SK-N-SH treated with all-trans-retinoic acid at 6 μM for 48 hours (cell line): ENCODE data around the gene DENND1C.

Experiments
- ATAC-seq: fragments of 200-7000 bp; cut with Tn5 transposase; 3 replicates; pipeline ENCODE4 v1.9.1; 2020; ENCODE audit warnings: mild to moderate bottlenecking, moderate library complexity
- ARNTL ChIP-seq: fragments of 450-650 bp; formaldehyde crosslinking; IDR thresholded peaks from 2 replicates; pipeline ENCODE4 v1.5.0; 2020; ENCODE audit warnings: low read depth, mild to moderate bottlenecking, moderate library complexity, borderline replicate concordance
- BACH2 ChIP-seq: fragments of 250-450 bp; sonication (Bioruptor Pico); IDR thresholded peaks from 2 replicates; pipeline ENCODE4 v1.9.0; 2021; ENCODE audit warnings: mild to moderate bottlenecking, borderline replicate concordance
- CSDC2 ChIP-seq: fragments of 250-450 bp; sonication (Bioruptor Pico); IDR thresholded peaks from 2 replicates; pipeline ENCODE4 v1.5.0; 2020; ENCODE audit warnings: mild to moderate bottlenecking, moderate library complexity
- GLIS3 ChIP-seq: fragments of 250-450 bp; sonication (Bioruptor Pico); IDR thresholded peaks from 2 replicates; pipeline ENCODE4 v1.5.0; 2020; ENCODE audit warnings: mild to moderate bottlenecking, moderate library complexity
- ISL1 ChIP-seq: fragments of 250-450 bp; sonication (Bioruptor Pico); IDR thresholded peaks from 2 replicates; pipeline ENCODE4 v2.1.2; 2022; ENCODE audit warnings: mild to moderate bottlenecking, moderate library complexity
- OSR1 ChIP-seq: fragments of 250-450 bp; sonication (Bioruptor Pico); IDR thresholded peaks from 2 replicates; pipeline ENCODE4 v1.8.0; 2022; ENCODE audit warnings: moderate library complexity, mild to moderate bottlenecking, inconsistent platforms
- PPARA ChIP-seq: fragments of 250-450 bp; sonication (Bioruptor Pico); IDR thresholded peaks from 2 replicates; pipeline ENCODE4 v1.5.0; 2020; ENCODE audit warnings: mild to moderate bottlenecking, borderline replicate concordance
- RARB ChIP-seq: fragments of 250-450 bp; sonication (Bioruptor Pico); IDR thresholded peaks from 2 replicates; pipeline ENCODE4 v1.8.0; 2021; ENCODE audit warnings: mild to moderate bottlenecking, moderate library complexity
- SNAI2 ChIP-seq: fragments of 250-450 bp; sonication (Bioruptor Pico); IDR thresholded peaks from 2 replicates; pipeline ENCODE4 v1.5.0; 2020; ENCODE audit warnings: mild to moderate bottlenecking, moderate library complexity
- TCF4 ChIP-seq: fragments of 250-450 bp; sonication (Bioruptor Pico); IDR thresholded peaks from 2 replicates; pipeline ENCODE4 v1.8.0; 2021; ENCODE audit warnings: mild to moderate bottlenecking, moderate library complexity, borderline replicate concordance
- ZC3H10 ChIP-seq: fragments of 250-450 bp; sonication (Bioruptor Pico); IDR thresholded peaks from 2 replicates; pipeline ENCODE4 v1.5.1; 2021; ENCODE audit warnings: mild to moderate bottlenecking, moderate library complexity
- ZFP3 ChIP-seq: fragments of 250-450 bp; sonication (Bioruptor Pico); IDR thresholded peaks from 2 replicates; pipeline ENCODE4 v1.5.0; 2020; ENCODE audit warnings: mild to moderate bottlenecking, moderate library complexity
- ZFP30 ChIP-seq: fragments of 450-650 bp; formaldehyde crosslinking; IDR thresholded peaks from 2 replicates; pipeline ENCODE4 v1.5.0; 2022; ENCODE audit warnings: mild to moderate bottlenecking, moderate library complexity
- ZNF565 ChIP-seq: fragments of 450-650 bp; formaldehyde crosslinking; conservative IDR thresholded peaks from 2 replicates; pipeline ENCODE4 v1.5.0; 2020; ENCODE audit warnings: low read depth, mild to moderate bottlenecking, moderate library complexity
- ZNF8 ChIP-seq: fragments of 450-650 bp; formaldehyde crosslinking; IDR thresholded peaks from 2 replicates; pipeline ENCODE4 v1.5.0; 2020; ENCODE audit warnings: mild to moderate bottlenecking, moderate library complexity
- TF ChIP-seq, protein P1 (sequence below): fragments of 250-450 bp; sonication (Bioruptor Pico); IDR thresholded peaks from 2 replicates; pipeline ENCODE4 v1.5.1; 2021; ENCODE audit warnings: mild to moderate bottlenecking, moderate library complexity
- TF ChIP-seq, protein P2 (sequence below): fragments of 250-450 bp; sonication (Bioruptor Pico); IDR thresholded peaks from 2 replicates; pipeline ENCODE4 v1.8.0; 2021; ENCODE audit warnings: low read depth, mild to moderate bottlenecking, moderate library complexity, borderline replicate concordance
- TF ChIP-seq, protein P3 (sequence below): fragments of 250-450 bp; sonication (Bioruptor Pico); IDR thresholded peaks from 2 replicates; pipeline ENCODE4 v1.5.1; 2020; ENCODE audit warnings: low read depth, mild to moderate bottlenecking, moderate library complexity
- TF ChIP-seq, protein P4 (sequence below): fragments of 250-450 bp; sonication (Bioruptor Pico); IDR thresholded peaks from 2 replicates; pipeline ENCODE4 v1.8.0; 2020; ENCODE audit warnings: mild to moderate bottlenecking, moderate library complexity, borderline replicate concordance
- TF ChIP-seq, protein P5 (sequence below): fragments of 250-450 bp; sonication (Bioruptor Pico); IDR thresholded peaks from 2 replicates; pipeline ENCODE4 v1.5.0; 2020; ENCODE audit warnings: mild to moderate bottlenecking, moderate library complexity

DENND1C gene

DNA sequence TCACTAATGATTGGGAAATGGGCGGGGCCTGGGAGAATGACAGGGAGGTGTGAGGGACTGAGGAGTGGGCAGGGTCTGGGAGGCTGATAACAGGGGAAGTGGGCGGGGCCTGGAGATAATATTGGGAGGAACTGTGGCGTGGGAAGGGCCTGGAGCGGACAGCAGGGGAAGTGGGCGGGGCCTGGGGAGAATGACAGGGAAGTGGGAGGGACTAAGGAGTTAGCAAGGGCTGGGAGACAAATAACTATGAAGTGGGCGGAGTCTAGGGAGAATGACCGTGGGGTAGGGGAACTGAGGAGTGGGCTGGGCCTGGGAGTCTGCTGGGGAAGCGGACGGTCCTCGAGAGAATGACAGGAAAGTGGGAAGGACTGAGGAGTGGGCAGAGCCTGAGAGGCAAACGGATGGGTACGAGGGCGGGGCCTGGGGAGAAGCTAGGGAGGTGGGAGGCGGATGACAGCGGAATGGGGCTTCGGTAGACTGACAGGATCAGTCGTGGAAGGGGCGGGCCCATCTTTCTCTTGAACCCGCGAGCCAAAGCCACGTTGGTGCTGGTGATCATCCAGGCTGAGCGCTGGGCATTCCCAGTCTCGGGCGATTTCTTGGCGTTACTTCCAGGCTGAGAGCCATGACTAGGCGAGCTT lies 34.6 kb upstream of the DENND1C start:
- peak; percentile 84 for ATAC-seq
- TF ChIP-seq ZNF8 (CRISPR knock-in tag) (no peak), OSR1 (no peak), TCF4 (CRISPR knock-in tag) (no peak), ZFP3 (no peak)
- TF ChIP-seq, protein P1, sequence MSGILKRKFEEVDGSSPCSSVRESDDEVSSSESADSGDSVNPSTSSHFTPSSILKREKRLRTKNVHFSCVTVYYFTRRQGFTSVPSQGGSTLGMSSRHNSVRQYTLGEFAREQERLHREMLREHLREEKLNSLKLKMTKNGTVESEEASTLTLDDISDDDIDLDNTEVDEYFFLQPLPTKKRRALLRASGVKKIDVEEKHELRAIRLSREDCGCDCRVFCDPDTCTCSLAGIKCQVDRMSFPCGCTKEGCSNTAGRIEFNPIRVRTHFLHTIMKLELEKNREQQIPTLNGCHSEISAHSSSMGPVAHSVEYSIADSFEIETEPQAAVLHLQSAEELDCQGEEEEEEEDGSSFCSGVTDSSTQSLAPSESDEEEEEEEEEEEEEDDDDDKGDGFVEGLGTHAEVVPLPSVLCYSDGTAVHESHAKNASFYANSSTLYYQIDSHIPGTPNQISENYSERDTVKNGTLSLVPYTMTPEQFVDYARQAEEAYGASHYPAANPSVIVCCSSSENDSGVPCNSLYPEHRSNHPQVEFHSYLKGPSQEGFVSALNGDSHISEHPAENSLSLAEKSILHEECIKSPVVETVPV: no peak
- TF ChIP-seq, protein P2, sequence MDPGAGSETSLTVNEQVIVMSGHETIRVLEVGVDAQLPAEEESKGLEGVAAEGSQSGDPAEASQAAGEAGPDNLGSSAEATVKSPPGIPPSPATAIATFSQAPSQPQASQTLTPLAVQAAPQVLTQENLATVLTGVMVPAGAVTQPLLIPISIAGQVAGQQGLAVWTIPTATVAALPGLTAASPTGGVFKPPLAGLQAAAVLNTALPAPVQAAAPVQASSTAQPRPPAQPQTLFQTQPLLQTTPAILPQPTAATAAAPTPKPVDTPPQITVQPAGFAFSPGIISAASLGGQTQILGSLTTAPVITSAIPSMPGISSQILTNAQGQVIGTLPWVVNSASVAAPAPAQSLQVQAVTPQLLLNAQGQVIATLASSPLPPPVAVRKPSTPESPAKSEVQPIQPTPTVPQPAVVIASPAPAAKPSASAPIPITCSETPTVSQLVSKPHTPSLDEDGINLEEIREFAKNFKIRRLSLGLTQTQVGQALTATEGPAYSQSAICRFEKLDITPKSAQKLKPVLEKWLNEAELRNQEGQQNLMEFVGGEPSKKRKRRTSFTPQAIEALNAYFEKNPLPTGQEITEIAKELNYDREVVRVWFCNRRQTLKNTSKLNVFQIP (CRISPR knock-in tag): no peak

DNA sequence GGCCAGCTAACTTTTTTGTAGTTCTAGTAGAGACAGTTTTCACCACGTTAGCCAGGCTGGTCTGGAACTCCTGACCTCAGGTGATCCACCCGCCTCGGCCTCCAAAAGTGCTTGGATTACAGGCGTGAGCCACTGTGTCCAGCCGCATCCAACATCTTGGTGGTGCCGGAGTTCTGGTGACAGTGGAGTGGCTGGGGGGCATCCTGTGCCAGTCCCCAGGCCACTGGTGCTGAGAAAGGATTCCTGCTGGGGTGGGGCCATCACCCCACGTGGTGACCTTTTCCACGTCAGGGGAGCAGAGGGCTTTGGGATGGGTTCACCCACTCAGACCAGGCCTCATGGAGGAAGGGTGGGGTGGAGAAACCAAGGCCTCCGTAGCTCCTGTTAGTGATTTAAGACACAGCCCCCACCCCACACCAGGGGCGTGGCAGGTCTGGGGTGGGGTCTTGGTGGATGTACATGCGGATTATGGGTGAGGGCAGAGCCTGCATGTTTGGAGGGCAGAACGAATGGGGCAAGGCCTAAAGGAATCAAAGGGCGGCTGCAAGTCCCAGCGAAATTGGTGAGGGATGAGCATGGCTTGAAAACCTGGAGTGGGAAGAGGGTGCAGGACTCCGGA lies 33.4 kb upstream of the DENND1C start:
- TF ChIP-seq ZFP3: no peak
- TF ChIP-seq RARB (CRISPR knock-in tag): no peak
- ATAC-seq: no peak

DNA sequence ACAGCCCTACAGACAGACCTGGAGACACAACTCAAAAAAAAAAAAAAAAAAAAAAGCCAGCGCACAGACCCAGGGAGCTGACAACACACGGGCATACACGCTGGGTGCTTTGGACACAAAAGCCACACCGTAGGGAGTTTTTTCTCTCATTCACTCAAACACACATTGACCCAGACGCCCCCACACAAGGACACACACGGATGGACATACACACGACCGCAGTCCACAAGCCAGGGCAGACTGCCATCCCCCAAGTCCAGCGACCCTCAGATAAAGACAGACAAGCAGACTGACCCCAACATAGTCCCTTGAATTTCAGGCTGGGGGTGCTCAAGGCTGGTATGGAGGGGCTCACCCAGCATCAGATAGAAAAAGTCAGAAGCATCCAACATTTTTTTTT lies 32.5 kb upstream of the DENND1C start:
- TF ChIP-seq, protein P3, sequence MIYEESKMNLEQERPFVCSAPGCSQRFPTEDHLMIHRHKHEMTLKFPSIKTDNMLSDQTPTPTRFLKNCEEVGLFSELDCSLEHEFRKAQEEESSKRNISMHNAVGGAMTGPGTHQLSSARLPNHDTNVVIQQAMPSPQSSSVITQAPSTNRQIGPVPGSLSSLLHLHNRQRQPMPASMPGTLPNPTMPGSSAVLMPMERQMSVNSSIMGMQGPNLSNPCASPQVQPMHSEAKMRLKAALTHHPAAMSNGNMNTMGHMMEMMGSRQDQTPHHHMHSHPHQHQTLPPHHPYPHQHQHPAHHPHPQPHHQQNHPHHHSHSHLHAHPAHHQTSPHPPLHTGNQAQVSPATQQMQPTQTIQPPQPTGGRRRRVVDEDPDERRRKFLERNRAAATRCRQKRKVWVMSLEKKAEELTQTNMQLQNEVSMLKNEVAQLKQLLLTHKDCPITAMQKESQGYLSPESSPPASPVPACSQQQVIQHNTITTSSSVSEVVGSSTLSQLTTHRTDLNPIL: no peak
- TF ChIP-seq GLIS3 (no peak), PPARA (no peak), BACH2 (CRISPR knock-in tag) (no peak), CSDC2 (CRISPR knock-in tag) (no peak), ISL1 (CRISPR knock-in tag) (no peak), ZFP30 (CRISPR knock-in tag) (no peak), ZFP3 (no peak), ARNTL (CRISPR knock-in tag) (no peak), SNAI2 (CRISPR knock-in tag) (no peak), ZNF8 (CRISPR knock-in tag) (no peak), ZC3H10 (CRISPR knock-in tag) (no peak)
- TF ChIP-seq, protein P4, sequence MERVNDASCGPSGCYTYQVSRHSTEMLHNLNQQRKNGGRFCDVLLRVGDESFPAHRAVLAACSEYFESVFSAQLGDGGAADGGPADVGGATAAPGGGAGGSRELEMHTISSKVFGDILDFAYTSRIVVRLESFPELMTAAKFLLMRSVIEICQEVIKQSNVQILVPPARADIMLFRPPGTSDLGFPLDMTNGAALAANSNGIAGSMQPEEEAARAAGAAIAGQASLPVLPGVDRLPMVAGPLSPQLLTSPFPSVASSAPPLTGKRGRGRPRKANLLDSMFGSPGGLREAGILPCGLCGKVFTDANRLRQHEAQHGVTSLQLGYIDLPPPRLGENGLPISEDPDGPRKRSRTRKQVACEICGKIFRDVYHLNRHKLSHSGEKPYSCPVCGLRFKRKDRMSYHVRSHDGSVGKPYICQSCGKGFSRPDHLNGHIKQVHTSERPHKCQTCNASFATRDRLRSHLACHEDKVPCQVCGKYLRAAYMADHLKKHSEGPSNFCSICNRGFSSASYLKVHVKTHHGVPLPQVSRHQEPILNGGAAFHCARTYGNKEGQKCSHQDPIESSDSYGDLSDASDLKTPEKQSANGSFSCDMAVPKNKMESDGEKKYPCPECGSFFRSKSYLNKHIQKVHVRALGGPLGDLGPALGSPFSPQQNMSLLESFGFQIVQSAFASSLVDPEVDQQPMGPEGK (CRISPR knock-in tag): no peak
- TF ChIP-seq, protein P5, sequence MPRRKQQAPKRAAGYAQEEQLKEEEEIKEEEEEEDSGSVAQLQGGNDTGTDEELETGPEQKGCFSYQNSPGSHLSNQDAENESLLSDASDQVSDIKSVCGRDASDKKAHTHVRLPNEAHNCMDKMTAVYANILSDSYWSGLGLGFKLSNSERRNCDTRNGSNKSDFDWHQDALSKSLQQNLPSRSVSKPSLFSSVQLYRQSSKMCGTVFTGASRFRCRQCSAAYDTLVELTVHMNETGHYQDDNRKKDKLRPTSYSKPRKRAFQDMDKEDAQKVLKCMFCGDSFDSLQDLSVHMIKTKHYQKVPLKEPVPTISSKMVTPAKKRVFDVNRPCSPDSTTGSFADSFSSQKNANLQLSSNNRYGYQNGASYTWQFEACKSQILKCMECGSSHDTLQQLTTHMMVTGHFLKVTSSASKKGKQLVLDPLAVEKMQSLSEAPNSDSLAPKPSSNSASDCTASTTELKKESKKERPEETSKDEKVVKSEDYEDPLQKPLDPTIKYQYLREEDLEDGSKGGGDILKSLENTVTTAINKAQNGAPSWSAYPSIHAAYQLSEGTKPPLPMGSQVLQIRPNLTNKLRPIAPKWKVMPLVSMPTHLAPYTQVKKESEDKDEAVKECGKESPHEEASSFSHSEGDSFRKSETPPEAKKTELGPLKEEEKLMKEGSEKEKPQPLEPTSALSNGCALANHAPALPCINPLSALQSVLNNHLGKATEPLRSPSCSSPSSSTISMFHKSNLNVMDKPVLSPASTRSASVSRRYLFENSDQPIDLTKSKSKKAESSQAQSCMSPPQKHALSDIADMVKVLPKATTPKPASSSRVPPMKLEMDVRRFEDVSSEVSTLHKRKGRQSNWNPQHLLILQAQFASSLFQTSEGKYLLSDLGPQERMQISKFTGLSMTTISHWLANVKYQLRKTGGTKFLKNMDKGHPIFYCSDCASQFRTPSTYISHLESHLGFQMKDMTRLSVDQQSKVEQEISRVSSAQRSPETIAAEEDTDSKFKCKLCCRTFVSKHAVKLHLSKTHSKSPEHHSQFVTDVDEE (CRISPR knock-in tag): no peak
- no peak for ATAC-seq

DNA sequence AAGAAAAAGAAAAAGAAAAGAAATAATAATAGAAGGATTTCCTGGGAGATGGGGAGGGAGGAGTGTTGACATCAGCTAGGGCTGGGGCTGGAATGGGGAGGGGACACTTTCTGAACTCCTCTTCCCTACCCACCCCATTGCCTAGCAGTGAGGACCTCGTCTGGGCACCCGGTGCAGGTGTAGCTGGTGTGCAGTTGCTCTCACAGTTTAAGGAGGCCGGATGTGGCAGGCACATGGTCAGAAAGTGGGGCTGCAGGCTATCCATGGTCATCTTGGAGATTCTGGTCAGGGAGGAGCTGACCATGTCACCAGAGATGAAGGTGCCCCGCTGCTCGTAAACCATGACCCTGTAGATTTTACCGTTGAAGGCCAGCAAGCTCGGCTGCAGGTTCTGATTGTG lies 29.0 kb upstream of the DENND1C start:
- TF ChIP-seq ZC3H10 (CRISPR knock-in tag) (no peak), ARNTL (CRISPR knock-in tag) (no peak), RARB (CRISPR knock-in tag) (no peak), ZFP30 (CRISPR knock-in tag) (no peak), GLIS3 (no peak), ZNF565 (CRISPR knock-in tag) (no peak)
- TF ChIP-seq, protein P4 (CRISPR knock-in tag): no peak
- TF ChIP-seq, protein P5 (CRISPR knock-in tag): no peak
- ATAC-seq: no peak
